Kidney tubule cell (primary cell): ENCODE measurements around the gene MRPL9.

Source experiments
- DNase-seq: peaks from one replicate; pipeline ENCODE4 v3.0.0-alpha.2; 2018; ENCODE audit warnings: low spot score

MRPL9 gene

GRCh38 chr1:151762941-151763921, at the start of gene MRPL9:
TSS of gene MRPL9 (minus strand) at chr1:151763496. CDS start at chr1:151763479, 17 bp downstream.
- peak; percentile 85 for DNase-seq

- no peak for DNase-seq
These were observed 47.9 kb upstream of the MRPL9 start for GRCh38 chr1:151811181-151811580.

GRCh38 chr1:151809985-151810556, 46.8 kb upstream of the MRPL9 start:
- DNase-seq, result no peak

- no peak for DNase-seq
These were observed 46.1 kb upstream of the MRPL9 start for GRCh38 chr1:151809290-151809984.

DNA sequence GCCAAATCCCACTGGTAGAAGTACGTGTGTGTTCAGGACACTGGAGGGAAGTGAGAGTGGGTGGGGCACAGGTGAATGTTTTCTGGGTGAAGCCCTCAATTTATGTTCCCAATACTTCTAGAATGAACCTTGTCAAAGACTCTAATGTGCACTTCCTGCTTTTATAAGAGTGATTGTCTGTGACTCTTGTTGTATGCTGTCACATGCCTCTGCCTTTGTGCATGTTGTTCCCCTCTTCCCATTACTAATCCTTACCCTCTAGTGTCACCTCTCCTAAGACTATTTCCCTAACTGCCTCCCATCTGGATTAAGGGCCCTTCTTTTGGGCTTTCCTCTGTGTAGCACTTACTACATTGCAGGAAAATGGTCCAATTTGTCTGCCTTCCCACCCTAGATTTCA, 44.5 kb upstream of the MRPL9 start:
- DNase-seq, result no peak

- DNase-seq, result no peak
These were observed 43.8 kb upstream of the MRPL9 start for GRCh38 chr1:151807131-151807530.

GRCh38 chr1:151806170-151806569, 42.9 kb upstream of the MRPL9 start:
- DNase-seq, result no peak

DNA sequence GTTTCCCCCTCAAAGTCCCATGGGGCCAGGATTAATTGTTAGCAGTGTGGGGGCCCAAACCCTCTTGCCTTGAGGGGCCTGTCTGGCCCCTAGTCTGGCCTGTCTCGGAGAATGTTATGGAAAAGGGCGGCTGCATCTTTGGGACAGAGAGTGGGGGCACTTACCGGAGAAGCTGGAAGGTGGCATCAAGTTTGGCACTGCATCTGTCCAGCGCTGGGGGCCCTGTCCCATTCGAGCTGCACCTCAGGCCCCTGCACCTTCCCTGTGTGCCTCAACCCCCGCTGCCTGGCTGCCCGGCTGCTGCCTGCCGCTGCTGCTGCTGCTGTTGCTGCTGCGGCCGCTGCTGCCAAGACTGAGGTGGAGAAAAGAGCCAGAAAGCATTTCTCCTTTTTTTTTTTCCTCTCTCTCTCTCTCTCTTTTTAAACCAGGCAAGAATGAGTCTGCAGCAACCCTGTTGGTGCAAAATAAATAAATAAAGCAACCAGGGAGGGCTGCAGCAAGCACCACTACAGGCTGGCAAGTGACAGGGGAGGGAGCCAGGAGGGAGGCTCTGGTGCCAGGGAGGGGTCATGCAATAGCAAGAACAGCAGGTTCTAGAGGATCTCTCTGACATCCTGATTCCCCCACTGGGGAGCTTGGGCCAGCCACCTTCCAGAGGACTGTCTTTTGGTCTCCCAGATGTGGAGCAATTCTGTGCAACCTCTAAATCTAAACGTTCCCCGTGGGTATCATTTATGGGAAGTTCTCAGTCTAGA, 41.9 kb upstream of the MRPL9 start, which contains the start of gene LINGO4:
LINGO4 (minus strand) TSS at position 354 of the 755 bp plus-strand sequence. CDS start 2,715 bp downstream, outside the sequence.
- no peak for DNase-seq

- DNase-seq, result no peak
These were observed 40.6 kb upstream of the MRPL9 start for GRCh38 chr1:151803915-151804314.

DNA sequence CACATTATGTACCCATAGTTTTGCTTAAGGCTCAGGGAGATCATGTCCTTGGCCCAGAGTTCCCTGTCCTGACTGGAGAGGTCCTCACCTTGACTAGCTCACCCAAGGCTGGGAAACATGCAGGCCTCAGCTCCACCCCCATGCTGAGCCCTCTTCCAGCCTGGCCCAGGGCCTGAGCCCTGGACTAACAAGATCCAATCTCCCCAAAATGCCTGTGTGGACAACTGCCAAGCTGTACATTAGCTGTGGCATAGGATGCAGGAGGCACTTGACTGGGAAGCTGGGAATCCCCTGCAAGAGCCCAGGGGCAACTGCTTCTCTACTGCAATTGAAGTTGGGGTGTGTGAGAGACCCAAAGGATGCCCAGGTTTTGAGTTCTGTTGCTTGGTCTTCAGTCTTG, 39.9 kb upstream of the MRPL9 start:
- DNase-seq, result no peak

GRCh38 chr1:151802372-151802771, 39.1 kb upstream of the MRPL9 start:
- no peak for DNase-seq

GRCh38 chr1:151801846-151802245, 38.5 kb upstream of the MRPL9 start:
- DNase-seq, result no peak

DNA sequence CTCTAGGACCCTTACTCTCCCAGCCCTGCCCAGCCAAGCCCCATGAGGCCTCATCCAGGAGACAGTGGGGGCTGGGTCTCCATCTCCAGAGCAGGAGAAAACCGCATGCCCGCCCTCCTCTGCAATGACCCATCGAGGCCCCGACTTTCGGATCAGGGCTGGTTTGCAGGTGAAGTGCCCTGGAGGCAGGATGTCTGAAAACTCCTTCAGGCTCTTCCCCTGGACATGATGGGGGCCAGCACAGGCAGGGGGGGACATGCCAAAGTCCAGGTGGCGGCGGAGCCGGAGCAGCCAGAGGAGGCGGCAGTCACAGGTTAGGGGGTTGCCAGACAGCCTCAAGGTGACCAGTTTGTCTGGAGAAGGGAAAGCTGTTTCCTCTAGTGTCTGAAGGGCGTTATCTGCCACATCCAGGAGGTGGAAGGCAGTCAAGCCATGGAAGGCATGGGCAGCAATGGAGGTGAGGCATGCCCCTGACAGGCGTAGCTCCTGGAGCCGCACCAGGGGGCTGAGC, 38.1 kb upstream of the MRPL9 start:
- DNase-seq, result no peak

DNA sequence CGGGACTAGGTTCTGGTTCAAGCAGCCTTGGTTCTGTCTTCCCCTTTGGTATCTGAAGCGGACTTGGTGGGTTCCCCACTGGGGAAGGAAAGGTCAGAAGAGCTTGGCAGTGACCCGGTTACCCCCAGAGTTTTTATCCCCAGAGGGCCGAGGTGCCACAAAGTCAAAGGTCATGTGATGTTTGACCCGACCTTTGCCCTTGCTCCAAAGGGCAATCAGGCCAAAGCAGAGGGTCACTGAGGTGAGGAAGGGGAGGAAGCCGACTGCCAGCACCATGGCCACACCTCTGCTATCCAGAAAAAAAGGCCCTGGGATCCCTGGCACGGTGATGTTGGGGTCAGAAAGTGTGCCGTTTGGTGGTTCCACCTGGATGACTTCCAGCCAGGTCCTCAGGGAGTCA, 37.5 kb upstream of the MRPL9 start:
- no peak for DNase-seq

GRCh38 chr1:151799179-151800022, 36.1 kb upstream of the MRPL9 start:
- DNase-seq, result no peak

DNA sequence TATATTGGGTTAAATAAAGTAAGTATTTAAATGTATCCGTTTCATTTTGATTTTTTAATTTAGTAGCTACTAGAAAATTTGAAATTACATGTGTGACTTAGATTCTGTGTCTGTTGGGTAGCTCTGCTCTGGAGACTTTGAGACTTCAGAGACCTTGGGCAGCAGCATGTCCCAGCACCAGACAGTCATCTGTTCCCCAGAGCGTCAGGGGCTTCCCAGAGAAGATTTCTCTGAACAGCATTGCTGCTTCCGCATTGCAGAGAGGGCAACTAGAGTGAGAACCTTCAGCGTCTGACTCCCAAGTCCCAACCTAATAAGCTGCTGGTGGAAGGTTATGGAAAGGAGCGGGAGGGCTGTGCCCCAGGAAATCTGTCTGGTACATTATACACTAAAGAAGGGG, 35.3 kb upstream of the MRPL9 start:
- DNase-seq, result no peak

- DNase-seq, result peak; percentile 40
These were observed 27.8 kb upstream of the MRPL9 start for GRCh38 chr1:151790940-151791651.

GRCh38 chr1:151790071-151790939, 27.0 kb upstream of the MRPL9 start, which contains the start of gene TDRKH:
TSS of gene TDRKH (minus strand) at chr1:151790500. CDS start at chr1:151783022, 7,478 bp downstream.
- DNase-seq, result peak; percentile 100

- no peak for DNase-seq
These were observed 24.4 kb upstream of the MRPL9 start for GRCh38 chr1:151787689-151788088.
